GM20431 (cell line): Measurements from ENCODE around the gene TEKT5.
"Not testable (repeated sequence)": the region's sequence is repeated elsewhere in the genome, so short reads cannot be mapped to it uniquely, and the experiment has no call there.

Source experiments
- in situ Hi-C: fragments of 300-500 bp; cut with MseI, MboI; formaldehyde crosslinking; loops from one replicate; pipeline ENCODE4 v1.15.0; 2020; ENCODE audit warnings: low sequenced_read_pairs; ENCODE audit not compliant: unreplicated experiment

TEKT5 gene

GRCh38 chr16:10663146-10663545, 31.6 kb downstream of the TEKT5 start:
- in situ Hi-C loops = no loop called here

- in situ Hi-C loops = no loop called here
Measured at GRCh38 chr16:10662212-10662611, 32.5 kb downstream of the TEKT5 start.

- in situ Hi-C loops = no loop called here
Measured at GRCh38 chr16:10661737-10662136, 33.0 kb downstream of the TEKT5 start.

- in situ Hi-C loops = no loop called here
Measured at GRCh38 chr16:10660950-10661635, 33.6 kb downstream of the TEKT5 start.

GRCh38 chr16:10658943-10659342, 35.8 kb downstream of the TEKT5 start:
- in situ Hi-C loops = no loop called here

GRCh38 chr16:10657925-10658324, 36.8 kb downstream of the TEKT5 start:
- in situ Hi-C loops = no loop called here

- in situ Hi-C loops = no loop called here
Measured at GRCh38 chr16:10656618-10657017, 38.1 kb downstream of the TEKT5 start.

GRCh38 chr16:10655415-10655977, 39.2 kb downstream of the TEKT5 start:
- in situ Hi-C loops = no loop called here

GRCh38 chr16:10654592-10655414, 39.9 kb downstream of the TEKT5 start:
- in situ Hi-C loops = no loop called here

GRCh38 chr16:10652730-10653590, 41.8 kb downstream of the TEKT5 start:
- in situ Hi-C loops = no loop called here

GRCh38 chr16:10649098-10649497, 45.6 kb downstream of the TEKT5 start:
- in situ Hi-C loops = not testable (repeated sequence)

- in situ Hi-C loops = no loop called here
Measured at GRCh38 chr16:10647721-10648296, 46.9 kb downstream of the TEKT5 start.

- in situ Hi-C loops = no loop called here
Measured at GRCh38 chr16:10647264-10647720, 47.4 kb downstream of the TEKT5 start.

- in situ Hi-C loops = no loop called here
Measured at GRCh38 chr16:10646581-10647263, 48.0 kb downstream of the TEKT5 start.

- in situ Hi-C loops = no loop called here
Measured at GRCh38 chr16:10646228-10646580, 48.5 kb downstream of the TEKT5 start.

GRCh38 chr16:10644092-10644491, 50.6 kb downstream of the TEKT5 start:
- in situ Hi-C loops = no loop called here

GRCh38 chr16:10642964-10643363, 51.8 kb downstream of the TEKT5 start:
- in situ Hi-C loops = no loop called here

GRCh38 chr16:10641953-10642949, 52.5 kb downstream of the TEKT5 start:
- in situ Hi-C loops = no loop called here
